Hepatocyte (in vitro differentiated cells): Measurements from ENCODE around the gene ZBTB37.

Experiments
- EZH2 ChIP-seq: fragments of 200-600 bp; sonication (generic); IDR thresholded peaks from 2 replicates; pipeline ENCODE4 v1.6.1; 2016; ENCODE audit warnings: antibody characterized with exemption, mild to moderate bottlenecking, borderline replicate concordance
- TF ChIP-seq, protein P1 (sequence below): fragments of 200-600 bp; sonication (generic); IDR thresholded peaks from 2 replicates; pipeline ENCODE4 v1.5.1; 2016; ENCODE audit warnings: antibody characterized with exemption, mild to moderate bottlenecking; ENCODE audit not compliant: poor library complexity

DNA sequence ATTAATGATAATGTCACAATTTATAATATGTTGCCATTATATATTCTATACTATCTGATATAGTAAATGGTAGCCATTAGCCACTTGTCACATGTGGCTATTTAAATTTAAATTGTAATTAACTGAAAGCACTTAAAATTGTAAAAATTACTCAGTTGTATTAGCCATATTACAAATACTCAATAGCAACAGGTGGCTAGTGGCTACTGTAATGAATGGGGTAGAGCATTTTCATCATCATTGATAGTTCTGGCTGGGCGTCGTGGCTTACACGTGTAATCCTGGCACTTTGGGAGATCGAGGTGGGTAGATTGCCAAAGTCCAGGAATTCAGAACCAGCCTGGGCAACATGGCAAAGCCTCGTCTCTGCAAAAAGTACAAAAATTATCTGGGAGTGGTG lies 16.5 kb downstream of the ZBTB37 start:
- TF ChIP-seq, protein P1, sequence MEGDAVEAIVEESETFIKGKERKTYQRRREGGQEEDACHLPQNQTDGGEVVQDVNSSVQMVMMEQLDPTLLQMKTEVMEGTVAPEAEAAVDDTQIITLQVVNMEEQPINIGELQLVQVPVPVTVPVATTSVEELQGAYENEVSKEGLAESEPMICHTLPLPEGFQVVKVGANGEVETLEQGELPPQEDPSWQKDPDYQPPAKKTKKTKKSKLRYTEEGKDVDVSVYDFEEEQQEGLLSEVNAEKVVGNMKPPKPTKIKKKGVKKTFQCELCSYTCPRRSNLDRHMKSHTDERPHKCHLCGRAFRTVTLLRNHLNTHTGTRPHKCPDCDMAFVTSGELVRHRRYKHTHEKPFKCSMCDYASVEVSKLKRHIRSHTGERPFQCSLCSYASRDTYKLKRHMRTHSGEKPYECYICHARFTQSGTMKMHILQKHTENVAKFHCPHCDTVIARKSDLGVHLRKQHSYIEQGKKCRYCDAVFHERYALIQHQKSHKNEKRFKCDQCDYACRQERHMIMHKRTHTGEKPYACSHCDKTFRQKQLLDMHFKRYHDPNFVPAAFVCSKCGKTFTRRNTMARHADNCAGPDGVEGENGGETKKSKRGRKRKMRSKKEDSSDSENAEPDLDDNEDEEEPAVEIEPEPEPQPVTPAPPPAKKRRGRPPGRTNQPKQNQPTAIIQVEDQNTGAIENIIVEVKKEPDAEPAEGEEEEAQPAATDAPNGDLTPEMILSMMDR = no peak
- no peak for TF ChIP-seq EZH2
